HG03378 (cell line): ENCODE measurements around the gene EPHB1.

Experiments
- ATAC-seq: cut with Tn5 transposase; IDR thresholded peaks from one replicate; pipeline ENCODE4 v1.9.1; 2021; ENCODE audit warnings: mild to moderate bottlenecking, moderate library complexity; ENCODE audit not compliant: unreplicated experiment

Gene EPHB1

GRCh38 chr3:135141672-135142071, 346.6 kb downstream of the EPHB1 start:
- ATAC-seq = no peak

- no peak for ATAC-seq
These were observed 347.5 kb downstream of the EPHB1 start for GRCh38 chr3:135142530-135142929.

DNA sequence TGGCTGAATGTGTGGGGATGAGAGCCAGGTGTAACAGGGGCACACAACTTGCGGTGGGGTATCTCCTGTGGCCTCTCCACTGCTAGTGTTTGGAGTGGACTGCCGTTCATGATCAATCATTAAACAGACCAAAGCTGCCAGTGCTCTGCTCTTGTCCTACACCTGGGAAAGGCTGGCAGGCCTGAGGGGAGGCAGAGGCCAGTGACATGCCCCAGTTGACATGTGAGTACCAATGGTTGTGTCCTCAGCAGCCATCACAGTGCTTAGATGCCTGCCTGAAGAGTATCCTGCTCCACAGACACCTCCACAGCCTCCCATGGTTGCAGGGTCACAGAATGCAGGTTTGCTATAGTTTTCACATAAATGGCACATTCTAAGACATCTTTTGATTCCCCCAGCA, 348.4 kb downstream of the EPHB1 start:
- ATAC-seq = no peak

GRCh38 chr3:135145581-135145980, 350.5 kb downstream of the EPHB1 start:
- ATAC-seq = no peak

- ATAC-seq = no peak
These were observed 352.6 kb downstream of the EPHB1 start for GRCh38 chr3:135147657-135148056.

GRCh38 chr3:135148398-135149020, 353.4 kb downstream of the EPHB1 start:
- ATAC-seq = no peak

DNA sequence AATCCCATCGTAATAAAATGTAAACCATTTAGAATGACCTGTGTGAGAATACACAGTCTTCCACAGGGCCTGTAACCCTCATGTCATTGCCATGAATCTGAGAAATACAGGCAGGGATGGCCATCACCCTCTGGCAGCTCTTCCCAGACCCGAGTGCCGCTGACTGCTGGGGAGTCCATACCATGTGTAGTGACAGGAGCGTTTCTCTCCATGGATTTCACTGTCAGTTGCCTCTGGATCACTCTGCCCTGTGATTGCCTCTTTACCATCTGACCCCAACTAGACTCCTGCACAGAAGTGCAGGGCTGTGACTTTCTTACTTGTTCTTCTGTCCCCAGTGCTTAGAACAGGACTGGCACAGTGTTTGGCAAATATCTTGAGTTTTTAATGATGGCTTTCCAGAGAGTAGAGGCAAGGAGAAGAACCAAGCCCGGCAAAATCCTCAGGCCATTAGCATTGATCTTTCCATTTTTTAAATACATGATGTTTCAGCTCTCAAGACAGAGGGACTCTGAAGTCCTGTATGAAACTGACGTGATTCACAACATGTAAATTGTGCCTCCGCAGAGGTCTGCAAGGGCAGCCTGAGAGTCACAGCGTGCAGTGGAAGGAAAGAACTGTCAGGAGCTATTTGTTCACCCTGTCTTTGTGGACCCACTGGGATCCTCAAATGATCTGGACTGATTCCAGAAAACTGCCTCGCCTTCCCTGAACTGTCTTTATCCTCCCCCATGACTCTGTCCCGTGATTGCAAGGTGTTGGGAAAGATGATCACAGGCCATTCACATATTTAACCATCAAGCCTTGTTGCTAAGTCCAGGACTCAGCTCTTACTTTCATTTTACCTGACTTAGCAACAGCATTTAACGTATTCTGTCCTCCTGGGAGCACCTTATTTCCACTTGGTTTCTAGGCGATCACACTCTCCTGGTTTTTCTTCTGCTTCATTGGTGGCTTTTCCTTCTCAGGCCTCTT, 354.9 kb downstream of the EPHB1 start:
- no peak for ATAC-seq

DNA sequence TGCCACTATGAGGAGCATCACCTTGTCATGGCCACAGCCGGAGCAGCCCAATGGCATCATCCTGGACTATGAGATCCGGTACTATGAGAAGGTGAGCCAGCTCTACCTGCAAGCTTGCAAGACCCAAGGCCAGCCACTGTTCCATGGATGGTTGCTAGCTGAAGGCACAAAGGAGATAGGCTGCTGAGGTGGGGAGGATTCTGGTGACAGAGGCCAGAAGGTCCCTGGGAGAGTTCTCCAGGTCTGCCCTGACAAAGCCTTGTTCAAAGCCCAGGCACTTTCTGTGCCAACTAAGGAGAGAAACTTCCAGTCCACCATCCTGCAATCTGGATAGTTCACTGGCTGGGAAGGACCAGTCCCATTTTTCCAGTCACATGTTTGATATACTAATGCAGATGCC, 359.1 kb downstream of the EPHB1 start:
- no peak for ATAC-seq

DNA sequence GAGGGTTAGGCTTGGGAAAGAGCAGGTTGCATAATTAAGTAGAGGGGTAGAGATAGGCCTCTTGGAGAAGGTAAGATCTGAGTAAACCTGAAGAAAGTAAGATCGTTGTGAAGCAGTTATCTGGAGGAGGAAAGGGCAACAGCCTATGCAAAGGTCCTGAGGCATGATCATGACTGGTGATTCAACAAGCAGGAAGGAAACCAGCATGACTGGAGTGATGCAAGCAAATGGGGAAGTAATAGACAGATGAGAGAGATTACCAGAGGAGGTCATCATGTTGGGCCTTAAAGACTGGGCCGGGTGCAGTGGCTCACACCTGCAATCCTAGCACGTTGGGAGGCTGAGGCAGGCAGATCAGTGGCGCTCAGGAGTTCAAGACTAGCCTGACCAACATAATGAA, 360.2 kb downstream of the EPHB1 start:
- ATAC-seq = no peak

- ATAC-seq = no peak
These were observed 360.7 kb downstream of the EPHB1 start for GRCh38 chr3:135155791-135156190.

DNA sequence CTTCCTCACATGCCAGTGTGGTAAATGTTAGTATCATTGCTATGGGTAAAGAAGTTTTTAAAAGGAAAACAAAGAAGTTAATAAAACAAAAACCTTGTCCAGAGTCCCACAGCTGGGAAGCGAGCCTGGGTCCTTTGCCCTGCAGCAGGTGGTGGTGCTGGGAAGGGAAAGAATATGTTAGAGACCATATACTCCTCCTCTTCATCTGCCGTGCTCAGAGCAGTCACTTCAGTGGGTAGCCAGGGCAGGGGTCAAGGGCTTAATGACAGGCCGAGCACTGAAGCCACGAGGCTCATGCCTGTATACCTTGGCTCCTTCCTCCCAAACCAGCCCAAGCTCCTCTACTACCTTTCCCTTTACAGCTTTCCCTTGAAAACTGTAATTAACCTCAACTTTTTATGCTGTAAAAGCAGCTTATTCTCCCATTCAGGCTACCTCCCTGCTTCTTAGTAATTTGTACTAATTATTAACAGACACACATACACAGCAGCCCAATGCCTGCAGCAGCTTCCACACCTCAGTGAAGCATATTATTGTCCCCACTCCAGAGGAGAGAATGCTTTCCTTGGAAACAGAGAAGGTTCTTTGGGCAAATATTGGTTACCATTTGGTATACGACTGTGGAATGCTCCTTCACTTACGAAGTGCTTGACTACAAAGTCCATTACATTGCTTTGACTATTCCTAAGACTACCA, 362.1 kb downstream of the EPHB1 start:
- ATAC-seq = no peak

DNA sequence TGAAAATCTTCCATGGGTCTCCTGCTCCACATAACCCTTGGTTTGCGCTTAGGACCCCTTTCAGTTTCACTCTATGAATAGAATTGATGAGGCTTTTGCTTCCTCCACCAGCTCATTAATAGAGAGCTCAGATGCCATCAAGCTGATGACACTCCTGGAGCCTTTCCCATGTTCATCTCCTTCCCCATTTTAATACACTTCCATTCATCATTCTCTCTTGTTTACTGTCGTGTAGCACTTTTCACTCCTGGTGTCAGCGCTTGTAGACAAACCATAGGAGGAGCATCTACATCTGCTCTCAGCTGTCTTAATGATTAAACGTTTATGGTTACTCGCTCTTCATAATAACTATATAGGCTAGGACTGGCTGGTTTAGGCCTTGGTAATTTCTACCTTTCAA, 363.5 kb downstream of the EPHB1 start:
- ATAC-seq = no peak

DNA sequence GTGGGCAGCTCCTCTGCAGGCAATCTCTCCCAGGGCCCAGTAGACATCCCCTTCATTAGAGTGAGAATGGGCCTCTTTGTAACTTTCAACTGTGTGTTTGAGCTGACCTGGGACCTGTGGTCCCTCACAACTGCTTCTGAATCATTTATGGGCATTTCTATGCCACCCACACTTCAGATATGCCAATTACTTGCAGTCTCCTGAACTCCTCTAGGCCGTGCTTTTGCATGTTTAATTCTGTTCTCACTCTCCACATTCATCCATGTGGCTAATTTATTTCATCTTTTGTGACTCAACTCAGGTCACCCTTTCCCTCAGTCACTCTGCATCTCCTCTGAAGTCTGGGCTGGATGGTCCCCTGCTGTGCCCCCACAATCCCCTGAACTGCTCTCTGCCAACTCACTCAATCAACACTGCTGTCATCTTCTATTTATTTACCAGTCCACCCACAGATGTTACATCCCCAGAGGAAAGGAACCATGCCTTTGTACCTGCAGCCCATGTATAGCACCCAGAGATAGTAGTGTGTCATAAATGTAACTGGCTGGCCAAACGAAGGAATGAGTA, 364.7 kb downstream of the EPHB1 start:
- ATAC-seq = no peak

GRCh38 chr3:135161425-135161824, 366.4 kb downstream of the EPHB1 start:
- no peak for ATAC-seq

DNA sequence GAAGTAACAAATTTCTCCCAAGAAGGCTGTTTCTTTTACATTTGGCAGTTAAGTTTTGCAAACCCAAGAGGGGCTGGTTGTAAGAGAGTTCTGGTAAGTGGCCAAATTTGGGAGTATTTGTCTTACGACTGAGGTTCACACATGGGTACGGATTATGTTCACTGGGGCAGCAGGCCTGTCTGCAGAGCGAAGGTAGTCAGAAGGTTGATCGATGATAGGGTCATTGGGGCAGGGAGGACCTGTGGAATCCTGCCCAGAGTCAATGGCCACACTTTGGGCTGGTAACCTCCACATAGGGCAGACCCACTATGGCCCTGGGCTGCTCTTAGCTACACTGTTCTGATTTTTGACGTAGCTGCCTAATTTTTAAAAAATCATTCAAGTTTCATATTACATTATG, 368.6 kb downstream of the EPHB1 start:
- ATAC-seq = no peak

DNA sequence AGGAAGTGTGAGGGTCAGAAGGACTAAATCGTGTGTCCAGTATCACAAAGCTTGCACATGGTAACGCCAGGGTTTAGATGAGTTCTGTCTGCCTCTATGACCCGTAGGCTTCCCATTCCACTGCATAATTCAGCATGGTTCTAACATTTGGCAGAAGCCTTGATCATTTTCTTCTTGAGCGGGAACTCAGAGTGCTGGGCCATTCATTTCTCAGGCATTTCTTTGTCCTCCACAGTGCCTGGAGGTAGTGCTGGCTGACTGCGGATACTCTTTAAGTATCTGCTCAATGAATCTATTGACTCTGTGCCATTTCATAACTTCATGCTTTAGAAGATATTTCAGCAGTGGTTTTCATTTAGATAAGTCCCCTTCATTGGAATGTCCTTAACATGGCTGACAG, 370.2 kb downstream of the EPHB1 start:
- no peak for ATAC-seq

DNA sequence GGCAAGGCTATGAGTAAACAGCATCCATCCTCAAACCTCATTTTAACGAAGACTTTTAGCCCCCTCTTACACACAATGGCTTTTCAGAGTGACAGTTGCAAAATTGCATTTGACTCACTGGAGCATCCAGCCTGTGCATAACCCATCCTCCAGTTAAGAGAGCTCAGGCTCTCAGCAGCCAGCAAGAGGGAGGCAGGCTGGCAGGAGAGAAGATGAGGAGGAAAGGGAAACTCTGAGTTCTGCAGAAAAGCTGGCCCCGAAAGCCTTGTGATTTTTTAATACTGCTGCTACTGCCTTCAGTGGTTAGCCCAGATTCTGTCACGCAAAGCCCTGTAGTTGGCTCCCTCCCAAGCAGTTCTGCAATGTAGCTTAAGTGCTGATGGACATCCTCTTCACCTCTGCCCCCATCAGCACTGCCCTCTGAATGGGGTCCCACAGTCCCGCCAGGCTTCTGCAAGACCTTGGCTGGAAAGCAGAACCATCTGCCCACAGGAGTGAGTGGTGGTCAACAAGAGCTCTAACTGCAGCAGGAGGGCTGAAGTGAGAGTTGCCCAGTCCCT, 371.3 kb downstream of the EPHB1 start:
- no peak for ATAC-seq

DNA sequence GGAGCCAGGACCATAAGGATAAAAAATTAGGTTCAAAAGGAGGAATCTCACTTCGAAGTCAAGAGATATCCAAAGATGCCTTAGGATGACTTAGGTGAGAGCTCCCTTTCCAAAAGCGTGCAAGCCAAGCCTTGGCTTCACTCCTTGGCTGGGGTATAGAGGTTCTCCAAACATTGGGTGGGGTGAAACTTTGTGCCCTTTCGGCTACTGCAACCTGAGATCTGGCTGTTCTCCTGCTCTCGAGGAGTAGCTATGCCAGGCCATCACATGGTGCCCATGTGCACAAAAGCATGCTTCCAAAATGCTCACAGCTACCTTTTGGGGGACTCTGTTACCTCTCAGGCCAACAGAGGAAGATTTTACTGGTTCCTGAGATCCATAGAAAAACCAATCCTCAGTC, 373.8 kb downstream of the EPHB1 start:
- no peak for ATAC-seq

DNA sequence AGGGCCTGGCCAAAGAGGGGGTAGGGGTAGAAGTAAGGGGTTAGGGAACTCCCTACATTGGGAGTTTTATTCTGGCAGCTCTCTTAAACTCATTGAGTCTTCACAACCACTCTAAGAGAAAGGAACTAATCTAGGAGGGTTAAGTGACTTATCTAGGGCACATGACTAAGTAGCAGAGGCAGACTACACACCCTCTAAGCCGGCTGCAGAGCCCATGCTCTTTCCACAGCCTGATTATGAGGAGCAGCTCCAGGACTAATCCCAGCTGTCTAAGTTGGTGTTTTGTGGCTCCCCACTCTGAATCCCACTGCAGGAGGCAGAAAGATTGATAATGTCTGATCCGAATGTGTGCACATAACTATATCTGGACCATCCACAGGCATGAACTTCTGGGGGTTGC, 374.6 kb downstream of the EPHB1 start:
- ATAC-seq = no peak

GRCh38 chr3:135170732-135171131, 375.7 kb downstream of the EPHB1 start:
- no peak for ATAC-seq
